ENCODE results near the gene GRAMD1C.
A peak's percentile ranks its signal among the peaks of the same experiment; 100 is the strongest.
"Not testable (repeated sequence)": the region's sequence is repeated elsewhere in the genome, so short reads cannot be mapped to it uniquely, and the experiment has no call there.

GRAMD1C gene

DNA sequence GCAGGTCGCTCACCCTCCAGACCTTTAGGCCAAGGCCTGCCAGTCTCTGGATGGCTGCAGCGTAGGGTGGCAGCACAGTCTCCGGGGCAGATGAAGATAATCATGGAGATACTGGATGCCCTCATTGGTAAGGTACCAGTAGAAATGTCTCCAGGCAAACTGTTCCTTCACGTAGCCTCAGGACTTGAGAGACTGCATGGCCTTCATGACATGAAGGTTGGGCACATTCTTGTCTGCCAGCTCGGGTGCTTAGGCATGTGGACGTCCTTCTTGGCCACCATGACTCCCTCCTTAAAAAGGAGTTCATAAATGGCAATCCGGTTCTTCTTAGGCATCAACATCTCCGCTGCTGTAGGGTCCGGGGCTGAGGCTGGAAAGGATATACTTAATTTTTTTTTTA, 11.8 kb downstream of the GRAMD1C start:
- DNase-seq (ENCODE audit: low read depth, low spot score), result not testable (repeated sequence)

DNA sequence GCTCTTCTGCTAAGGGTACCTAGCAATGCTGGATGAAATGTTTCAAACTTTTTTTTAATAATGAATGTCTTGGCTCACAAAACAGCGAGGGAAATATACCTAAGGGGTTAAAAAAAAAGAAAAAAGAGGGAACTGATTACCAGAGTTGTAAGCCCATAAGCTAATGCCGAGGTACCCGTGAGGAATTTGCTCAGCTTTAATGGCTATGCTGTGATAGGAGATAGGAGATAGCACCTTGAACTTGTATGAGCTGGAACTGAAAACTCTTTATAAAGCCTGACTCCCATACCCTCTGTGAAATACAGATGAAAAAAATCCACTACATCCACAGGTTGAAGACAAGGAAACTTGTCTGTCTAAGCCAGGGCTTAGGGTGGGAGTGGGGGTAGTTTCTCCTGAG, 13.9 kb downstream of the GRAMD1C start:
- DNase-seq (ENCODE audit: low read depth, low spot score), result no peak

DNA sequence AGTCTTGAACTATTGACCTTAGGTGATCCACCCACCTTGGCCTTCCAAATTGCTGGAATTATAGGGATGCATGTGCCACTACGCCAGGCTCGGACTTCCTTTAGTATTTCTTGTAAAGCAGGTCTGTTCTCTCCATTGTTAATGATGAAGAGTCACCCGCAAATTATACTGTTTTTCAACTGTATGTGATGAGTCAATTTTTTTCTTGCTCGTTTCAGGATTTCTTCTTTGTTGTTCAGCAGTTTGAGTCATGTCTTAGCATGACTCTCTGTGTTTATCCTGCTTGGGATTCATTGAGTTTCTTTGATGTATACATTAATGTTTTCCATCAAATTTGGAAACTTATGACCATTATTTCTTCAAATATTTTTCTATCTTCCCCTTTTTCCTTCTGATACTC, 28.9 kb downstream of the GRAMD1C start:
- DNase-seq (ENCODE audit: low read depth, low spot score), result no peak

DNA sequence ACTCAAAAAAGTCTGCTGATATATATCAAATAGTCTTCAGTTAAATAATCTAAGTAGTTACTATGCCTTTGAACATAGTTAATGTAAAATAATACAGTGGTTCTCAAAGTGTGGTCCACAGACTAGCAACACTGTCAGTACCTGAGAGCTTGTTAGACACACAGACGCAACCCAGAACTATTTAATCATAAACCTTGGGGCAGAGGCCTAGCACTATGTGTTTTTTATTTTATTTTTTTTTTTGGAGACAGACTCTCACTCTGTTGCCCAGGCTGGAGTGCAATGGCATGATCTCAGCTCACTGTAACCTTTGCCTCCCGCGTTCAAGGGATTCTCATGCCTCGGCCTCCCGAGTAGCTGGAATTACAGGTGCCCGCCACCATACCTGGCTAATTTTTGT, 34.7 kb downstream of the GRAMD1C start:
- DNase-seq (ENCODE audit: low read depth, low spot score), result no peak

DNA sequence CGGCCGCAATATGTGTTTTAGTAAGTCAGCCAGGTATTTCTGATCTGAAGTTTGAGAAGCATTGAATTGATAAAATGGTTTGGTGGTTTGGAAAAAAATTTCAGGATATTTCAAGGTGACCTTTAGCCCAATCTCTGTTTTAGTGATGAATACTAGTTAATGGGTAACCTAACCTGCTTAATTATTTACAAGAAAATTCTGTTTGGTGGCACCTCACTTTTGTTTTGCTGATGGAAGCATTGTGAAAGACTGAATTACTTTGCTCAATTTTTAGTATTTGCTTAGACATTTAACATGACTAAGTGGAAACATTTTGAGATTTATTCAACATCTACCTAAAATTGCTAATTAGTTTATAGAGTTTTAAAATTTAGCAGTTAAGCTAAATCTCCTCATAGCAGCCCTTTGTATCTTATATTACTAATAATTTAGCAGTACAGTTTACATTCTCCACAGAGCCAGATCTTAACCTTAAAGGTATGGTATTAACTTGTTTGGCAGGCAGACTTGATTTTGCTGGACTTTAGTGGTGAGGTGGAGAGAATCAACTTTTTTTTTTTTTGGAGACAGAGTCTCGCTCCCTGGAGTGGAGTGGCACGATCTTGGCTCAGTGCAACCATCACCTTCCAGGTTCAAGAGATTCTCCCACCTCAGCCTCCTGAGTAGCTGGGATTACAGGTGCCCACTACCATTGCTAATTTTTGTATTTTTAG, 35.4 kb downstream of the GRAMD1C start:
- DNase-seq (ENCODE audit: low read depth, low spot score), result no peak

DNA sequence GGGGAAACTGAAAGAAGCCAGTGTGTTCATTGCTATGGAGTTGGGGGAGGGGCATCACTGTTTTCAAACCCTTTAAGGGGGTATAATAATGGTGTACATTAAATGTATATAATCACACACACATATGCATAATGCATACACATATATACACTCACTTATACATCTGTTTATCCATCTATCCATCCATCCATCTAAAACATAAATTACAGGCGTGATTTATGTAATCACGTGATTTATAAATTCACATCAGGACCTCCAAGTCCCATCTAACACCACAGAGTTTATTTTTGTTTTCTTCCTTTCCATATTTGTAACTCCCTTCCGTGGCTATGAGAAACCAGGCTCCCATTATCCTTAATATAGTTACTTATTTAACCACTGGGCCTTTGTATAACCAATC, 39.8 kb downstream of the GRAMD1C start:
- DNase-seq (ENCODE audit: low read depth, low spot score), result no peak

DNA sequence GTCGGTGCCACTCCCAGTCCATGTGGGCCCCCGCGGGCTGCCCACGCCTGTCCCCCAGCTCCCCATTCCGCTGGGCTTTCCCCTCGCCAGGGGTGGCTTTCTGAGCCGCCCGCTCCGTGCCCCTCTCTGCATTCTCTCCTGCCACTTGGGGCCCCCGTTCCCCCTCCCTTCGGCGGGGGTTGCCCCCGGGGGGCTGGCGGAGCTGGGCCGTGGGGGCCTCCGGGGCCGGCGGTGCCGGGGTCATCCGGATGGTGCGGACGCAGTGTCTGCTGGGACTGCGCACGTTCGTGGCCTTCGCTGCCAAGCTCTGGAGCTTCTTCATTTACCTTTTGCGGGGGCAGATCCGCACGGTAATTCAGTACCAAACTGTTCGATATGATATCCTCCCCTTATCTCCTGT, 46.5 kb downstream of the GRAMD1C start:
- no peak for DNase-seq (ENCODE audit: low read depth, low spot score)

DNA sequence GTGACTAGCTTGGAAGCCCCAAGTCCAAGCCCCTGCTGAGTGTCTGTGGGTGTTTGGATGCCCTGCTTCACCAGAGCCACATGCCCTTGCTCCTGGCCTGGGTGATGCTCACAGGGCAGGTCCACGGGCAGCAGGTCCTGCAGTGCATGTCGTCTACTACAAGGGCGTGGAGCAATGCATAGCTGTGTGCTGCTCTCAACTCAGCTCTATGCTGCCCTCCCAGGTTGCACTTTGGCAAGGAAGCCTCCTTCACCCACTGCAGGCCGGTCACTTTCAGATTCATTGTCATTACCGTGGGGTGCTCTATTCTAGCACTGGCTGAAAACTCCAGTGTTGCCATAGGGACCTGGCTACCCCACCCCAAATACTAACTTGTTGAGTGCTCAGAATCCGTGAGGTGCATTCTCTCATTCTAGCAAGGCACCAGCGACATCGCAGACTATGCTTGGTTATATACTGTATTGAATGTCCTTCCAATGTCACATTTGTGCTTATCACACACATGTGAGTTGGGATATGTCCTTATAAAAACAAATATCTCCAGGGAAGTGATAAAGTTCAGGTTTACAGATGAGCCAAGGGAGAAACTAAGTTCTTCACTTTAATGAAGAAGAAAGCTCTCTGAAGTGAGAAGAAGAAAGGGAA, 51.8 kb downstream of the GRAMD1C start:
- DNase-seq (ENCODE audit: low read depth, low spot score), result peak; percentile 12

DNA sequence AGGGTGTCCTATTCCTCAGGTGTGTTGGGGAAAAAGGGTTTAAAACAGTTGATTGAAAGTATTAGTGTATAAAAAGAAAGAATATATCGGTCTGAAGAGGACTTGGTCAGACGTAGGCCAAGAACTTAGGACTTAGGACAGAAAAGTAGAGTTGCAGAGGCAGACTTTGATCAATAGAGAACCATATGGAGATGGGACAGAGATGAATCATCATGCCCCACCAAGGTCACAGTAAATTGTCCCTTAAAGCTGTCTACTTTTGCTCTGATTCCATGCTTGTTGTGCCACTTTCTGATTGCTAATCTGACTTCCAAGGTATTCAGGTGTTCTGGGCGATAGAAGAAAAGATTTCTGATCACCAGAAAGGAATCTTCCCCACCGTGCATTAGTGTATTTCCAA, 56.3 kb downstream of the GRAMD1C start:
- DNase-seq (ENCODE audit: low read depth, low spot score), result no peak

DNA sequence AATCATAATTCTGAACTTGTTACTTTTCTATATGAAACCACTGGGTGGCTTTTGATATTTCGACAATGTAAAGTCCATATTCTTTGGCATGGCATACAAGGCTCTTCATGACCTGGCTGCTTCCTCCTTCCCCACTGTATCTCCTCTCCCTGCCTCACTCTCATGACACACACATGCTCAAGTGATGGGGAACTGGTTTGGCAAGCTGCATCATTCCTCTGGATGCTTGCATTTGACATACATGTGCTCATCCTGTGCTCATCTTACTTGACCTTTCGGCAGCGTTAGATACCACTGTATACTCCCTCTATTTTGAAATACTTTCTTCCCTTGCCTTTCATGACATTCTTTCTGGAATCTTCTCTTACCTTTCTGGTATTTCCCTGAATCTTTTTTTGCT, 57.4 kb downstream of the GRAMD1C start:
- DNase-seq (ENCODE audit: low read depth, low spot score), result no peak

DNA sequence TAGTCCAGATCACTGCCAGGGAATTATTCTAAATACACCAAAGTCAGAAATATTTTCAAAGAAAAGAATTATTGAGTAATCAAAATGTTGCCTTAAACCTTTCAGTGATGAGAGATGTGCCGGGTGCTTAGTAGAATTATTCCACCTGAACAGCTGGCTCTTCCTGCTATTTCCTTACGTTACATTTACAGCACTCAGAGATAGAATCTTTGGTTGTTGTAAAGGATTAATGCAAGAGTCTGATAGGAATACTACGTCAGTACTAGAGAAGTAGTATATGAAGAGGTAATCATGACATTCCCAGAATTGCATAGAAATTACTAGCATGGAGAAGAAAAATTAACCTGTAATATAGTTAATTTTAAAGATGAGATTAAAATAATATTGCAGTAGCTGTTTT, 58.3 kb downstream of the GRAMD1C start:
- no peak for DNase-seq (ENCODE audit: low read depth, low spot score)

DNA sequence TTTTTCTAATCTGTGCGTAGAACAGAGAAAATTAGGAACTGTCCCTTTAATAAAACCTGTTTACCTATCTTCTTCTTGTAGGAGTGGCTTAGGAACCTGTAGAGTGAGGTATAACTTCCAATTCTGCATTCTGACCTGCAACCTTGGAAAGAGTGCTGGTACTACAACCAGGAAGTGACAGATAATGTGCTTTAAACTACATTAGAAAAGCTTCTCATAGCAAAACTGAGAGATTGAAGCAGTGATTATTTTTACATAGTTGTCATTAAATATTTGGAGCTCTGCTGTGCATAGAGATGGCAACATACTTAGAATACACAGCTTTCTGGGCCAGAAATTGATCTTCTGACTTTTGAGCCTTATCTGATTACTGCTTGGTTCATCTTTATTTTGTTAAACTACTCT, 58.8 kb downstream of the GRAMD1C start:
- DNase-seq (ENCODE audit: low read depth, low spot score), result peak; percentile 3

DNA sequence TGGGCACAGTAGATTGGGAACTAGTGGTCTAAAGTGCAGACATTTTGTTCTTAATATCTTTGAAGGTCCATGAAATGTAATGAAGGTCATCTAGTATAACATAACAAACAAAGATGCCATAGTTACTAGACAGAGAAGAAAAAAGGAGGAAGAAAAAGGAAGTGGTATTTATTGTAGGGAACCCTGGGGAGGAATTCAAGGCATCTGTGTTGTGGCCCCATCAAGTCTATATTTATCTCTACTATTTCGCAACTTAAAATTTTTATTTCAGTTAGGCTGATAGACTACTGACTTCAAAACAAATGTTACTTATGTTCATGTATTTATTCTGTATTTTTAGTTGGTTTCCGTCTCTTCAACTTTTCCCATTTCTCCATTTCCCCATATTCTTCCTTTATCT, 60.3 kb downstream of the GRAMD1C start:
- no peak for DNase-seq (ENCODE audit: low read depth, low spot score)

DNA sequence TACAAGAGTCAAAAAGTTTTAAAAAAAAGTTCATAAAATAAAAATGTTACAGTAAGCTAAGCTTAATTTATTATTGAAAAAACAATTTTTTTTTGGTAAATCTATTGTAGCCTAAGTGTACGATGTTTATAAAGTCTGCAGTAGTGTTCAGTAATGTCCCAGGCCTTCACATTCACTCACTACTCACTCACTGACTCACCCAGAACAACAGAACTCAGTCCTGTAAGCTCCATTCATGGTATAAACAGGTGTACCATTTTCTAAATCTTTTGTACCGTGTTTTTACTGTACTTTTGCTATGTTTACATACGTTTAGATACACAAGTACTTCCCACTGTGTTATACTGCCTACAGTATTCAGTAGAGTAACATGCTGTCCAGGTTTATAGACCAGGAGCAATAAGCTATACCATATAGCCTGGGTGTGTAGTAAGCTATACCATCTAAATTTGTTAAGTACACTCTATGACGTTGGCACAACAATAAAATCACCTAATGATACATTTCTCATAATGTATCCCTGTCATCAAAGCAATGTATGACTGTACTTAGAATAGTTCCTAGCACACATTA, 68.1 kb downstream of the GRAMD1C start:
- no peak for DNase-seq (ENCODE audit: low read depth, low spot score)

DNA sequence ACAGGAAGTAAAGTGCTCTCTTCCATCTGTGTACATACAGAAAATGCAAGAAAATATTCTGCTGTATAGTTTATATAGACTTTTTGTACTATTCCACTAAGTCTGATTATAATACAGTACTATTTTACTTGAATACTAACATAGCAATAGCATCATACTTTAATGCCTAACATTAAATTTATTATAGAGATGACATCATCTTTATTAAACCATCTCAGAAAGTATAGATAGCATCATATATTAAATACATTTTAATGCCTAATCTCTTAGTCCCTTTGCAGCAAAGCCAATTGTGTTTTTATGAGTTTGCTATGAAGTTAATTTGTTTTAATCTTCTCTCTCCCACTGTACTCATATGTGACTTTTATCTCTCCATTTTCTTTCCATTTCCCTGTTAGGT, 69.5 kb downstream of the GRAMD1C start:
- no peak for DNase-seq (ENCODE audit: low read depth, low spot score)

DNA sequence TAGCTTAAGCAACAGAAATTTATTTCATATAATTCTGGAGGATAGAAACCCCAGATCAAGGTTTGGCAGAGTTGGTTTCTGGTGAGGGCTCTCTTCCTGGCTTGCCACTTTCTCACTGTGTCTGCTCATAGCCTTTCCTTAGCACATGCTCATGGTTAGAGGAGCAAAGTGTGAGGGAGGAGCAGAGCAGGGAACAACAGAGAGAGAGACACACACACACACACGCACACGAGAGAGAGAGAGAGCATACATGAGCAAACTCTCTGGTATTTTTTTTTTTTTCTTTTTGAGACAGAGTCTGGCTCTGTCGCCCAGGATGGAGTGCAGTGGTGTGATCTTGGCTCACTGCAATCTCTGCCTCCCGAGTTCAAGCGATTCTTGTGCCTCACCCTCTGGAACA, 72.4 kb downstream of the GRAMD1C start:
- no peak for DNase-seq (ENCODE audit: low read depth, low spot score)

DNA sequence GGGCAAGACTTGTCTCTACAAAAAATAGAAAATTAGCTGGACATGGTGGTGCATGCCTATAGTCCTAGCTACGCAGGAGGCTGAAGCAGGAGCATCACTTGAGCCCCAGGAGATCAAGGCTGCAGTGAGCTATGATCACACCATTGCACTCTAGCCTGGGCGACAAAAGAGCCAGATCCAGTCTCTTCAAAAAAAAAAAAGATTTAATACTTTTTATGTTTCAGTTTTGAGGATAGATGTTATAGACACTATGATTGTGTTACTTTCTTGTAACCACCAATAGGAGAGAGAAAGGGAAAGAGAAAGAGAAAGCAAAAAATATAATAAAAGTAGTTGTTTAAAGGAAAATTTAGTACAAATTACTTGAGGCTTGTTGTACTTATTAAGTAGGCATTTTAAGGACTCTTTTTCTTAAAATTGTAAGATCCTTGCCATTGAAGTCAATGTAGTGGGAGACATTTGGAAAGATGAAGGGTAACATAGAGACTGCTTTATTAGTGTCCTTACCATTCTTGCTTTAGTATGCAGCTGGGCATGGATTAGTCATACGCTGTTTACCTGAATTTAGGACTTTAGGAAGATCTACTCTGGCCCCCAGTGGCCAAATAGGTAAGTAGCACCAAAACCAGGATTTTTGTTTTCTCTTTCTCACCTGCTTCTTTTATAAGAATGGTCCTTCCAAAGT, 74.1 kb downstream of the GRAMD1C start:
- DNase-seq (ENCODE audit: low read depth, low spot score), result peak; percentile 42

DNA sequence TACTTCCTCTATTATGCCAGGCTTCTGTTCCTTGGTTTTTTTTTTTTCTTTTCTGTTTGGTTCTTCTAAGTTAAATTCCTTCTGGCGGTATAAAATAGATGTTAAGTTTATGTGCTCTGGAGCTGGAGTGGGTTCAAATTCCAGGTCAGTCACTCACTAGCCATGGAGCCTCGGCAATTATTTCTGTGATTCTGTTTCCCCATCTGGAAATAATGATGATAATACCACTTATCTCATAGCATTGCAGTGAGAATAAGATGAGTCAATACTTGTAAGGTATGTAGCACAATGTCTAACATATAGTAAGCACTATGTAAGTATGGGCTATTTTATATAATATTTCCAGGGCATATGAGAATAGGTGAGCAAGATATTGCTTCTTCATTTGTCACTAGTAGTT, 76.1 kb downstream of the GRAMD1C start:
- DNase-seq (ENCODE audit: low read depth, low spot score), result no peak

DNA sequence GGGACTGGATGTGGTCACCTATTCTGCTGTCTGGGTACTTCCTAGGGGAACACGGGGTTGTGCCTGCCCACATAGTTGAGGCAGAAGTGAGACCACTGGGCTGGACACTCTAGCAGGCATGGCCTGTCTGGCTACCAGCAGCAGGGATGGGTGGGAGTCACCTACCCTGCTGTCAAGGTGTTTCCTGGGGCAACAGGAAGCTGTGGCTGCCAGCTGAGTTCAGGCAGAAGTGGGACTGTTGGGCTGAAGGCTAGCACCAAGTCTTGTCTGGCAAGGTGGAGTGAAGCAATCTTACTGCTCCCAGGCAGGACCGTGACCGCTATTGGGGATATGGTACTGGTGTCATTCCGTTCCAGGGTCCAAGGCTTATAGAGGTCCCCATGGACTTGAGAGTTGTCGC, 89.0 kb downstream of the GRAMD1C start:
- DNase-seq (ENCODE audit: low read depth, low spot score), result no peak

DNA sequence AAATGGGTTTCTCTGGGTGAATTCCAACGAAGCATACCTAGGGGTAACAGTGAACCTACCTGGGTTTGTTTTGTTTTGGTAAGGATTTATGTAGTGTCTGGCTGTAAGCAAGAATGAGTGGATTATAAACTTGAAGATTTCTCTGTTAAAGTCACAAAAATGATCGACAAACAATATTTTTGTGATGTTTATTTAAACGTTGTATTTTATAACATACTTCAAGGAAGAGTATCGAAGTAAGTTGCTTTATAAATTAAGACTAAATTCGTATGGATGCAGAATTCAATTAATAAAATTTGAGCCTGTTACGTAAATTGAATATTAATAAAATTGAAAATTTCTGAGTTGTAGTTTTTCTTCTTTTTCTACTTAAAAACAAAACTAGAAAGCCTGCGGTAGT, 108.2 kb downstream of the GRAMD1C start:
- no peak for DNase-seq (ENCODE audit: low read depth, low spot score)

DNA sequence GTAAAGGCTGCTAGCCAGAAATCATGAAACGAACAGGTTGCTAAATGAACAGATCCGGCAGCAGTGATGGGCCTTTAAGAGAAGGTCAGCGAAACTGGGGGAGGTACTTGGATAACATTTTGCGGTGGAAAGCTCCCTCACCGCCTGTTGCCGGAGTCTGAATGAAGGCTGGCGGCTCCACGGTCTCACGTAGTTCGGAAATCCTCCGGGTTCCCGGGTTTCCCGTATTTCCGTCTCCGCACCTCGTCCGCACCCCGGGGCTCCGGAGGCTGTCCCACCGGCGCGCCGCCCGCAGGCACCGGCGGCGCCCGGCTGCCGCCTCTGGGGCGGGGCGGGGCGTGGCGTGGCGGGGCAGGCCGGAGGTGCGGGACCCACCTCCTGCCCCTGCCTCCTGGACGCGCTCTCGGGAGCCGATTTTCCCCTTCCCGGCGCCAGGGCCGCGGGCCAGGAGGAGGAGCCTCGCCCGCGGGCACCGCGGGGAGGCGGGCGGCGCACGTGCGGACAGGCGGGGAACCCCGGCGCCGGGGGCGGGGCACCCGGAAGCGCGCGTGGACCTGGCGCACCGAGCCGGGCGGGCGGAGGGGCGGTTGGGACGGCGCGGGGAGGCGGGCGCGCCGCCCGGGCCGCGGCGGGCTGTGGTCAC, 108.9 kb downstream of the GRAMD1C start, which contains the start of gene ZDHHC23:
Gene ZDHHC23 (plus strand): TSS at position 642 of the 643 bp plus-strand sequence. CDS start 790 bp downstream, outside the sequence.
- no peak for DNase-seq (ENCODE audit: low read depth, low spot score)
